Upper lobe of right lung (tissue), 1 donor: ENCODE measurements around the gene SPATA33. TPM values are rescaled to one million over a fixed set of nuclear protein-coding genes. Genes with fewer than 3 reads are reported as not detected.

ENCODE experiments used
- ATAC-seq: fragments of 200-7000 bp; cut with Tn5 transposase; one replicate; pipeline ENCODE4 v1.9.1; 2020; ENCODE audit warnings: mild to moderate bottlenecking, moderate library complexity
- DNase-seq: peaks from one replicate; pipeline ENCODE4 v3.0.0-alpha.2; 2020
- H3K27ac ChIP-seq: fragments of 200-600 bp; one replicate; pipeline ENCODE4 v1.8.0; 2022
- H3K27me3 ChIP-seq: fragments of 200-600 bp; one replicate; pipeline ENCODE4 v1.8.0; 2022; ENCODE audit warnings: mild to moderate bottlenecking
- H3K36me3 ChIP-seq: fragments of 200-600 bp; one replicate; pipeline ENCODE4 v1.8.0; 2022
- H3K4me1 ChIP-seq: fragments of 200-600 bp; one replicate; pipeline ENCODE4 v1.8.0; 2022
- H3K4me3 ChIP-seq: fragments of 200-600 bp; one replicate; pipeline ENCODE4 v1.8.0; 2022; ENCODE audit warnings: mild to moderate bottlenecking
- H3K9me3 ChIP-seq: fragments of 200-600 bp; one replicate; pipeline ENCODE4 v1.8.0; 2022
- CTCF ChIP-seq: fragments of 200-600 bp; IDR thresholded peaks from one replicate; pipeline ENCODE4 v1.8.0; 2022; ENCODE audit warnings: antibody characterized with exemption
- intact Hi-C: fragments of 100-400 bp; cut with DNase I; formaldehyde crosslinking; loops from one replicate; pipeline ENCODE4 v1.11.0; 2022
- total RNA-seq: library from RNA; stranded (reverse); fragmentation: NEBNext Ultra II Directional; extraction: Animal tissue kit (Norgen Biotek cat#: 25700); gene quantifications from one replicate; pipeline ENCODE4 v1.2.1, GENCODE V29; 2021
- donor health status: DM: no; HTN: yes; CAD: no; lungs with severe emphysema.

SPATA33 gene
- total RNA-seq, 1 donor from 2014 or later = 8.1 TPM

DNA sequence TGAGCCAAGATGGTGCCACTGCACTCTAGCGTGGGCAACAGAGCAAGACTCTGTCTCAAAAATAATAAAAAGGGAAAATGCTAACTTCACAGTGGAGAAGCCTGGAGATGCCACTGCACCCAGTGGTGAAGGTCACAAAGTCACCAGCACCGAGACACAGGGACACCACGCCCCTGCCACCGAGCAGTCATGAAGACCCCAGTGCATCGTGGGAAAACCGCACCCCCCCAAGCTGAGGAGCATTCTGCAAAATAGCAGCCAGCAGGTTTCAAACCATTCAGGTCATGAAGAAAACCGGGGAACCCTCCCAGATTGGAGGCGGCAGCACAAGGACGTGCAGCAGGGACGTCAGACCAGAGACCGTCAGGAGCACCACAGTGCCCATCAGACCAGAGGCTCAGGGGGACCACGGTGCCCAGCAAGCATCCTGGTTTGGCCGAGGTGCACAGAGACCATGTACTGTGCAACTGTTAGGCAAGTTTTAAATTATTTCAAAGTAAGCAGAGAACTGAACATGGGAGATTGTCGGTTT lies 13.8 kb upstream of the SPATA33 start:
- ATAC-seq (no peak), DNase-seq (no peak)
- Histone ChIP-seq H3K27ac (no peak overlapping the region), H3K36me3 (peaks cover 27% of the 10 kb centered on the region), H3K4me3 (no peak overlapping the region), H3K27me3 (no peaks in the 10 kb centered on the region), H3K4me1 (peaks cover 6% of the 10 kb centered on the region), H3K9me3 (no peaks in the 10 kb centered on the region)
- intact Hi-C loops = no loop called here
- TF ChIP-seq CTCF = no peak

GRCh38 chr16:89645122-89645521 lies 12.5 kb upstream of the SPATA33 start:
- Histone ChIP-seq H3K4me1 (peaks cover 6% of the 10 kb centered on the region), H3K27ac (no peak overlapping the region), H3K27me3 (no peaks in the 10 kb centered on the region), H3K36me3 (peaks cover 27% of the 10 kb centered on the region), H3K4me3 (no peak overlapping the region), H3K9me3 (no peaks in the 10 kb centered on the region)
- intact Hi-C loops = no loop called here
- ATAC-seq (no peak), DNase-seq (no peak)
- no peak for TF ChIP-seq CTCF

DNA sequence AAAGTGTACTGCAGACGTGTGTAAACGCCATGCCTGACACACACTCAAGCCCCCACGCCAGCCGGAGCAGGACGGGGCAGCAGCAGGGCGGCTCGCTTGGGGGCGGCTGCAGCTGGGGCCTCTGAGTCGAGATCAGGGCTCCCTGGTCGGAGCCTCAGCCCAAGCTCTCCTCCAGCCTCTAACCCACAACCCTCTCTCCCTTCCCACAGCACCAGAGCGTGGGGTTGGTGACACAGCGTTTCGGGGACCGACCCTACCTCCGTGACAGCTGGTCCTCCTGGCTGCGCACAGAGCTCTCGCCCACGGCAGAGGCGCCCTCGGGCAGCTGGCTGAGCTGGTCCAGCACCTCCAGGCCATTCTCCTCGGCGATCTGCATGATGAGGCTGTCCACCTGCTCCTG lies 11.4 kb upstream of the SPATA33 start:
- Histone ChIP-seq H3K36me3 (peaks cover 27% of the 10 kb centered on the region), H3K9me3 (no peaks in the 10 kb centered on the region), H3K27ac (no peak overlapping the region), H3K4me3 (no peak overlapping the region), H3K27me3 (no peaks in the 10 kb centered on the region), H3K4me1 (no peaks in the 10 kb centered on the region)
- intact Hi-C loops = no loop called here
- no peak for TF ChIP-seq CTCF
- ATAC-seq (no peak), DNase-seq (no peak)

GRCh38 chr16:89646906-89647305 lies 10.7 kb upstream of the SPATA33 start:
- TF ChIP-seq CTCF = no peak
- ATAC-seq (no peak), DNase-seq (no peak)
- Histone ChIP-seq H3K9me3 (no peaks in the 10 kb centered on the region), H3K36me3 (peaks cover 27% of the 10 kb centered on the region), H3K27me3 (no peaks in the 10 kb centered on the region), H3K4me1 (no peaks in the 10 kb centered on the region), H3K27ac (no peak overlapping the region), H3K4me3 (no peak overlapping the region)
- intact Hi-C loops = no loop called here

- Histone ChIP-seq H3K36me3 (peaks cover 15% of the 10 kb centered on the region), H3K27ac (no peak overlapping the region), H3K27me3 (no peaks in the 10 kb centered on the region), H3K4me3 (no peak overlapping the region), H3K4me1 (peaks cover 7% of the 10 kb centered on the region), H3K9me3 (no peaks in the 10 kb centered on the region)
- ATAC-seq (no peak), DNase-seq (no peak)
- no peak for TF ChIP-seq CTCF
- intact Hi-C loops = no loop called here
Measured at GRCh38 chr16:89651584-89651983, 6.1 kb upstream of the SPATA33 start.
